AG09319 (cell line): ENCODE data around the gene AICDA.

Source experiments
- DNase-seq: peaks from one replicate; pipeline ENCODE4 v3.0.0-alpha.2; 2010; ENCODE audit warnings: low read depth; ENCODE audit errors: extremely low read depth
- TF ChIP-seq, protein P1 (sequence below): IDR thresholded peaks from 2 replicates; pipeline ENCODE4 v1.5.1; 2011; ENCODE audit warnings: low read depth, mild to moderate bottlenecking, inconsistent platforms, low read length, moderate library complexity

AICDA gene

DNA sequence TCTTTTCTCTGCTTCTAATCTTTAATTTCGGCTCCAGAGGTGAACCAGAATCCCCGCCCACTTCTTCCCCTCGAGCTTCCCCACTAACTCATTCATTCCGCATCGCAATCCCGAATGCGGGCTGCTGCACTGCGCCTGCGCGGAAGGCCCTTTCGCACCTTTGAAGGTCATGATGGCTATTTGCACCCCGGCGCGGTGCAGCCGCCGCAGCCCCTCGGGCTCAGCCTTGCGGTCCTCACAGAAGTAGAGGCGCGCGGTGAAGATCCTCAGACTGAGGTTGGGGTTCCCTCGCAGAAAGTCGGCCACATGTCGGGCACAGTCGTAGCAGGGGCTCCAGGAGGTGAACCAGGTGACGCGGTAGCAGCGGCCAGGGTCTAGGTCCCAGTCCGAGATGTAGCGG lies 7.6 kb downstream of the AICDA start:
- no peak for DNase-seq
- TF ChIP-seq, protein P1, sequence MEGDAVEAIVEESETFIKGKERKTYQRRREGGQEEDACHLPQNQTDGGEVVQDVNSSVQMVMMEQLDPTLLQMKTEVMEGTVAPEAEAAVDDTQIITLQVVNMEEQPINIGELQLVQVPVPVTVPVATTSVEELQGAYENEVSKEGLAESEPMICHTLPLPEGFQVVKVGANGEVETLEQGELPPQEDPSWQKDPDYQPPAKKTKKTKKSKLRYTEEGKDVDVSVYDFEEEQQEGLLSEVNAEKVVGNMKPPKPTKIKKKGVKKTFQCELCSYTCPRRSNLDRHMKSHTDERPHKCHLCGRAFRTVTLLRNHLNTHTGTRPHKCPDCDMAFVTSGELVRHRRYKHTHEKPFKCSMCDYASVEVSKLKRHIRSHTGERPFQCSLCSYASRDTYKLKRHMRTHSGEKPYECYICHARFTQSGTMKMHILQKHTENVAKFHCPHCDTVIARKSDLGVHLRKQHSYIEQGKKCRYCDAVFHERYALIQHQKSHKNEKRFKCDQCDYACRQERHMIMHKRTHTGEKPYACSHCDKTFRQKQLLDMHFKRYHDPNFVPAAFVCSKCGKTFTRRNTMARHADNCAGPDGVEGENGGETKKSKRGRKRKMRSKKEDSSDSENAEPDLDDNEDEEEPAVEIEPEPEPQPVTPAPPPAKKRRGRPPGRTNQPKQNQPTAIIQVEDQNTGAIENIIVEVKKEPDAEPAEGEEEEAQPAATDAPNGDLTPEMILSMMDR = no peak

DNA sequence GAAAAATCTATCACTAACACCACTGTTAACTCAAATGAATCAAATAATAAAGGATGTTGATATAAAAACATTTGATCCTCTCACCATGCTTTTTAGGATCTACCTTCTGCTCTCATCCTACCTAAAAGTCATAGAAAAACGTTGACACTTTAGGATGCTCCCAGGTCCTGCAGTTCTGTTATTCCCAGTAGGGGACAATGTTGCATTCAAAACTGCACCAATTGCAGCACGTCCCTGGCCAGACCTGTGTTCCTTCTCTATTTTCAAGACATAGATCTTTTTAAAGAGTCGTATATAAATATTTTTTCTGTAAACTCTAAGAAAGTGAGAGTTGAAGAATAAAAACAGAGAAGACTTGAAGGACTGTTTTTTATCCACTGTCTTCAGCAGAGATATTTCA lies 8.8 kb downstream of the AICDA start:
- TF ChIP-seq, protein P1 = no peak
- DNase-seq = no peak

DNA sequence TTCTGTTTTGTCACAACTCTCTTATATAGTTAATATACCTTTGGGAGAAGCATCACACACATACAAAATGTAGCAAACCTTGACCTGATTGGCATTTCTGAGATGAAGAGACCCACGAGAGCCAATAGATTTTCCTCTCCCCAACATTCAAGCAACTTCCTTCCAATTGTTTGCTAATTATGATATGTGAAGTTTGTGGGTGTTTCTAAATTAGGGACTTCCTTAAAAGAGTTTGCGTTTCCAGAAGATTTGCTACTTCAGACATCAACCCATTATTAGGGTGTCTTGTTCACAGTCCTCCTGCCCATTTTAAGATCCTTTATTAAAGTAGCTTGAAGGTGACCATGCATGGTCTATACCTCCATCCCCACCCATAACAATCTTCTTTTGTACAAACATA lies 9.4 kb downstream of the AICDA start:
- no peak for DNase-seq
- TF ChIP-seq, protein P1 = no peak

DNA sequence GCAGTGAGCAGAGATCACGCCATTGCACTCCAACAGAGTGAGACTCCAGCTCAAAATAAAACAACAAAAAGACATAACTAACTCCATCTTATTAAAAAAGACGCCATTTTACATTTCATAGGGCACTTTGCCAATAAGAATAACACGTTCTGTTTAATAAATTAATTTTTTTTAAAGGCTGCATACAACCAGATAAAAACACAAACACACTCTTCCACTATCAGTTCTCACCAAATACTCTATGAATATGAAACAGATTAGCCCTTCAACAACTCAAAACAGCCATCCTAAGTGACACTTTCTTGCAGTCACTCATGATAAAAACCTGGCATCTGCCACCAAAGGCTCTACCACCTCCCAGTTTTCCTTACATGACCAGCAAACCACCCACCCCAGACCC lies 16.1 kb downstream of the AICDA start:
- TF ChIP-seq, protein P1 = no peak
- no peak for DNase-seq

DNA sequence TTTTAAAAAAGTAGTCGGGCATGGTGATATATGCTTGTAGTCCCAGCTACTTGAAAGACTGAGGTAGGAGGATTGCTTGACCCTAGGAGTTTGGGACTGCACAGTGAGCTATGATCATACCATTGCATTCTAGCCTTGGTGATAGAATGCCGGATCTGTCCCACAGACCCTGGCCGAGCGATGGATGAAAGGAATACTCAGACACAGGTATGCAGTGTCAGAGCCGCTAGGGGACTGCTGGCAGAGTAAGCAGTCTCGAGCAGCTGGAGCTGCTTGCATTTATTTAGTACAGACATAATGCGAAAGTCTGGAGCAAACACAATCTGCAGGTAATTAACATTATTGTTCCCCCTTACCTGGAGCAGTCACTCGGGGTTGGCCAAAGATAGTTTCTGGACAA lies 18.6 kb downstream of the AICDA start:
- no peak for DNase-seq
- TF ChIP-seq, protein P1 = no peak

DNA sequence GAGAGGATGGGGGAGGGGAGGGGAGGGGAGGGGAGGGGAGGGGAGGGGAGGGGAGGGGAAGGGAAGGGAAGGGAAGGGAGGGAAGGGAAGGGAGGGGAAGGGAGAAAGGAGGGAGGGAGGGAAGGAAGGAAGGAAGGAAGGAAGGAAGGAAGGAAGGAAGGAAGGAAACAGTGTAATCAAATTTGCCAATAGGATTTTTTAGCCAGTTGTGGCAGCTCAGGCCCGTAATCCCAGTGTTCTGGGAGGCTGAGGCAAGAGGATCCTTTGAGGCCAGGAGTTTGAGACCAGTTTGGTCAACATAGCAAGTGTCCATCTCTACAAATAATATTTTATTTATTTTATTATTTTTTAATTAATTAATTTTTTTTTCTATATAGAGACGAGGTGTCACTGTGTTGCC lies 19.4 kb downstream of the AICDA start:
- no peak for DNase-seq
- TF ChIP-seq, protein P1 = no peak

DNA sequence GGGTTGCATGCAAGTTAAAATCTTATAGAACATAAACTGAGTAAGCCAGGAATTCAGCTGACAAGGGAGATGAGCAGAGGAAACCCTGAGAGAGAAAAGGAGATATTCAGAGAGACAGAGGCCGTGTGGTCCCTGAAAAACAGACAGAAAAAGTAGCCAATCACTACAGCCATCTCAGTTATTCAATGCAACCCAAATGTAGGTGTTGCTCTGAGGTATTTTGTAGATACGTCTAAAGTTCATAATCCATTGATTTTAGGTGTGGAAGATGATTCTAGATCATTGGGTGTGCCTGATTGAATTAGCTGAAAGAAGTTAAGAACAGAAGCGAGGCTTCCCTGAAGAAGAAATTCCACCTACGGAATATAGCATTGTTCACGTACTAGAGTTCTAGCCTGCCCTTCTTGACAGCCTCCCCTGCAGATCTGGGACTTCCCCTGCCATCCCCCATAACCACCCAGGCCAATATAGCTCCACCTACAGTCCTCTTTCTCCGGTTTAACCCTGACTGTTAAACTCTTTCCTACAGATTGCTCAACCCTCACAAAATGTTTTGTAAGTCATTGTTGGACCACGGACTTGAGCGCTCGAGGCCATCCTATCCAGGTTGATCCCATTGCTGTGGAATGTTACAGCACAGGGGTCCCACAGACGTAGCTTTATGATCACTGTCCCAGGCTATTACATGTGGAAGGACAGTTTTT lies 21.7 kb downstream of the AICDA start:
- DNase-seq = no peak
- TF ChIP-seq, protein P1 = no peak
